ENCODE data around the gene GSE1.
A peak's percentile ranks its signal among the peaks of the same experiment; 100 is the strongest.

GSE1 gene

DNA sequence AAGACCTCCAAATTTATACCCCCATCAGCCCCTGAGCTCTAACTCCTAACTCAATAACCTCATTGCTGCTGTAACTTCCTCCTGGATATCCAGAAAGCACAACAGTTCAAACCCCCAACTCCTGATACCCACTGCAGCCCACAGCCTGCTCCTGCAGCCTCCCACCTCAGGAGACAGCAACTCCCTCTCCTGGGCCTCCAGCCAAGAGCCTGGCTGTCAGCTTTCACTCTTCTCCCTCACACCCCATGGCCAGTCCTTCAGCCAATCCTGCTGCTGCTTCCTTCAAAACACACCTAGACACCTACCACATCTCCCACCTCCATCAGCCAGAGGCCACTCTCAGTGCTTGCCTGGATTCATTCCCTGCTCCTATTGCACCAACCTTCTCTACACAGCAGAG, 70.2 kb downstream of the GSE1 start:
- DNase-seq, result no peak

GRCh38 chr16:85685251-85685650, 72.1 kb downstream of the GSE1 start:
- DNase-seq, result no peak

- DNase-seq, result no peak
These were observed 73.9 kb downstream of the GSE1 start for GRCh38 chr16:85686912-85687591.

- DNase-seq, result peak in 1 of 2 donors; percentile 6
These were observed 74.7 kb downstream of the GSE1 start for GRCh38 chr16:85687651-85688471.

DNA sequence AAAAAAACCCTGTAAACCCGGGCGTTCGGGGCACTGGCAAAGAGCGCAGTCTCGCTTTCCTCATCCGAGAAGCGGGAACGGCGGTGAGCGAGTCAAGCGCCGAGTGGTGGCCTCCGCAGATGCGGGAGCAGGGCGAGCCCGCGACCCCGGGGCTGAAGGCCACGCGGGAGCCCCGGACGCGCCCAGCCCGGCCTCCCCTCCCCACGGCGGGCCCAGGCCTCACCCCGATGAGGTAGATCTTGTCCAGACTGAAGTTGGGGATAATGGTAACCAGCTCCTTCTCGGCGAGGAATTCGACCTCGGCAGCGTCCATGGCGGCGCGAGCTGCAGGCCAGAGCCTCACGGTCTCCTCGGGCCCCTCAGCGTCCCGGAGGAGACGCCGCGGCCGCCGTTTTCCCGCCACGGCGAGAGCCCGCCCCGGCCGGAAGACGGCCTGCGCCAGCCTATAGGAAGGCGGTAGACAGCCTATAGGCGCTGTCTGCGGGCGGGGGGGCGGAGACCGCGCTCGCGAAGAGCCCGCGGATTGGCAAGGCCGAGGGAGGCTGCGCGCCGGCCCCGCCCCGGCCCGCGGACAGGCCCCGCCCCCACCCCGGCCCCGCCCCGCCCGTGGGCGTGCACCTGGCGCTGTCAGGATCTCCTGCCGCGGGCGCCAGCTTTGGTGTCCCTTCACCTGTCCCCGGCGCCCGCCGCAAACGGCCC, 75.6 kb downstream of the GSE1 start, which contains the start of gene GINS2:
Gene GINS2 (minus strand): TSS at position 369 of the 699 bp plus-strand sequence. CDS start 56 bp downstream, at position 313.
- peak; percentile 93 to 94 for DNase-seq

GRCh38 chr16:85689285-85689949, 76.3 kb downstream of the GSE1 start:
- no peak for DNase-seq

DNA sequence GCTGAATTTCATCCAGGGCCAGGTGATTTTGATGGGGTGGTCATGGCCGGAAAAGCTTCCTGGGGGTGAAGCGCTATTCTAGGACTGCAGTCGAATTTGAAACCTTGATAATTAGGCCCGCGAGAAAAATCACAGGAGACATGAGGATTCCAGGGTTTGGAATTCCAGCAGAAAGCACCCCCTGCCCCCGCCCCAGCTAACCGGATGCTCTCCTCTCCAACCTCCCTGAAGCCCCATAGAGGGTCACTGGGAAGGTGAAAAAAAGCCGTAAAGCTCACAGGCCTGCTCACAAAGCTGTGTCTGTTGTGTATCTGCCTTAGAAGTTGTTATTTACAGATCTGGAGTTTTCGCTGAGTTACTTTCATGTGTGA, 76.8 kb downstream of the GSE1 start:
- no peak for DNase-seq

- no peak for DNase-seq
These were observed 77.4 kb downstream of the GSE1 start for GRCh38 chr16:85690469-85691064.

DNA sequence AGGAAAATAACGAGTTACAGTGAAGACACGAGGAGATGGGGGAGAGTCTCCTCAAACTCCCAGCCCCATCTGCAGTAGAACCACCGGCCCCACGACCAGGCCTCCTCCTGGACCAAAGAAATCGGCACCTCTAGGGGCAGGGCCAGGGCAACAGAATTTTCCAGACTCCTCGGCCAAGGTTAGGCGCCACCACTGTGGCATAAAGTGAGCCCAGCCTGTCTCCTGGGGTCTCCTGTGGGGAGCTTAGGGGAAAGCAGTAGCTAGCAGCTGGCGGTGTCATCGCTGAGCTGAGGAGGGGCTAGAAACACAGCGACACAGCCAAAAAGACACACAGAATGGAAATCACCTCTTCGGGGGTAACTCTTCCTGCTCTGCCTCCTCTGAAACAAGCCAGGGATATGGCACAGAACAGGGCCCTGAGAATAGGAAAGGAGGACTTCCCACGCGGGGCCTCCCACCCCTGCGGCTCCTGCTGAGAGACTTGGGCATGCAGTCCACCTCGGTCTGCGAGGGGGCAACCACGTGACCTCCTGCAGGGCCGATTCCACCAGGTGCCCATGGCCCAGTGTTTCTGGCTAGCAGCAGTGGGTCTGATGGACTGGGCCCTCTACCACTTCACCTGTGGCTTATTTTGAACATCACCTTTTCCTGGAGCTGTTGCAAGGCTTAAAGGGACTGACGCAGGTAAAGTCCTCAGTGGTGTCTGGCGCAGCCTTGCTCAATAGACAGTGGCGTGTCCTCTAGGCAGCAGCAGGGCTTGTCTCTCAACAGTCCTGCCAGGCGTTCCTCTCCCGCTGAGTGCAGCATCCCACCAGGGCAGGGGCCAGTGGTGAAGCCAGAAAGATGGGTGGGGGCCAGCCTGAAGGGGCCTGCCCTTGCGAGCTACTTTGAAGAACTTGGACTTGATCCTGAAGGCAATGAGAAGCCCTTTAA, 82.3 kb downstream of the GSE1 start:
- no peak for DNase-seq

DNA sequence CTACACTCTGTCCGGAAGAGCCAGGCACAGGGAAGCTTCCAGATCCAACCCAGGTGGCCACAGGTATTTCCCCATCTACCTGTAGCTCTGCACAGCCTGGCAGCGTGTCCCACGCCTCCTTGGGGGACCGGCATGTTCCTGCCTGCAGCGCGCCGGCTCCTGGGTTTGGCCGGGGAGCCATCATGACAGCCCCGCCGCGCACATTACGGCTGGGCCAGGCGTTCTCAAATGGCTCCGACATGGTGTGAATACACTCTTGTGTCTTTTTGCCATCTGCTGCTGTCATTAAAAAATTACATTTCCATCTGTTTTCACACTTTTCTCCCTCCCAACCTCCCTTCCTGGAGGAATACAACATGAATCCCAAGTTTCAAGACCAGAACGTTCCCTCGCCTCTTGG, 83.7 kb downstream of the GSE1 start:
- DNase-seq, result no peak

DNA sequence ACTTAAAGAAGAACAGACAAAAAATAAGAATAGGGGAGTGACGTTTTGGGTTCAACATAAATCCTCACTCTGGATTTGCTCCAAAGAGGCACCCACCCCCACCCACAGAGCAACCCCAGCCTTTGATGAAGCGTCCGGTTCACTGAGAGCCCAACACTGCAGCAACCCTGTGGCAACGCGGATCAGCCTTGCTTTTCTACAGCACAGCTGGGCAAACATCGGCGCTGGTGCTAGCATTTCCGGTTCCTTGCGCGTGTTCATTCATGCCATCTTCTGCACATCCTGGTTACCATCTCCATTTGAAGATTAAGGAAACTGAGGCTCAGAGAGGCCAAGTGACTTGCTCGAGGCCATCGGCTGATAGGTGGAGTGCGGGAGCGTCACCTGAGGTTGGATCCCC, 84.3 kb downstream of the GSE1 start:
- no peak for DNase-seq

GRCh38 chr16:85698459-85698891, 85.4 kb downstream of the GSE1 start:
- DNase-seq, result no peak

DNA sequence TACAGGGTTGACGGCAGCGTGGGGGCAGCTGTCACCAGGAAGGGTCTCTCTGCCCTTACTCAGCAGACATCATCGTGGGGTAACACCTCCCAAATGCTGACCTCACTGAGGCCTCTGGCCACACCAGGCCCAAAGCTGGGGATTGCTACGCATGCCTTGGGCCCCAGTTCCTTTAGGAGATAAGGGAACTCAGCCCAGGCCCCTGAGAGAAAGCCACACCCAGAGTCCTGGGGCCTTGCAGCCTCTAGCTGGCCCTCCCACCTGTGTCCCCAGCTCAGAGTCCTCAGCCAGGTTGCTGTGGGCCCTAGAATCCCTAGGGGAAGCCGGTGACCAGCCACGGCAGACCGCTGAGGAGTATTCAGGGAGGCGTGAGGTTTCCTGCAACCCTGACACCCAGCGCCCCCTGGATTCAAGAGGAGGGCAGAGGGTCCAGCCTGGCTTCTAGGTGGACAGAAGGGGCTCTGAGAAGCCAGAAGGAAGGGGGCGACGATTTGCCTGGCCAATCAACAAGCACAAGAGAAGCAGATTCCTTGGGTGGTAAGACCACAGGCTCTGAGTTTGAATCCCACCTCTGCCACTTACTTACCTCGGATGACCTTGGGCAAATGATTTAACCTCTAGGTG, 85.9 kb downstream of the GSE1 start:
- DNase-seq, result no peak

GRCh38 chr16:85699628-85700027, 86.5 kb downstream of the GSE1 start:
- DNase-seq, result no peak

GRCh38 chr16:85704011-85704410, 90.9 kb downstream of the GSE1 start:
- no peak for DNase-seq

- no peak for DNase-seq
These were observed 92.1 kb downstream of the GSE1 start for GRCh38 chr16:85704900-85705846.

- no peak for DNase-seq
These were observed 93.4 kb downstream of the GSE1 start for GRCh38 chr16:85706449-85707034.

GRCh38 chr16:85707528-85708095, 94.5 kb downstream of the GSE1 start:
- DNase-seq, result no peak

GRCh38 chr16:85708338-85708737, 95.2 kb downstream of the GSE1 start:
- DNase-seq, result no peak
